H9 (cell line): ENCODE measurements around the gene EEF2K. TPM values are rescaled to one million over a fixed set of nuclear protein-coding genes. Genes with fewer than 3 reads are reported as not detected.

Experiments
- DNase-seq: peaks from one replicate; pipeline ENCODE4 v3.0.0-alpha.2; 2017
- H2AFZ ChIP-seq: one replicate; pipeline ENCODE4 v1.6.1; 2013; ENCODE audit warnings: mild to moderate bottlenecking, low read length, control low read depth, moderate library complexity
- H2AK5ac ChIP-seq: 2 replicates; pipeline ENCODE4 v1.6.1; 2013; ENCODE audit warnings: low read length, control low read depth, mixed read lengths; ENCODE audit not compliant: insufficient read length
- H2BK120ac ChIP-seq: one replicate; pipeline ENCODE4 v1.6.1; 2013; ENCODE audit warnings: low read depth, mild to moderate bottlenecking, low read length, control low read depth, inconsistent platforms; ENCODE audit not compliant: poor library complexity, severe bottlenecking
- H2BK12ac ChIP-seq: 2 replicates; pipeline ENCODE4 v1.6.1; 2013; ENCODE audit warnings: low read length, control low read depth, mixed read lengths, low read depth; ENCODE audit not compliant: insufficient read length
- H2BK15ac ChIP-seq: 2 replicates; pipeline ENCODE4 v1.6.1; 2013; ENCODE audit warnings: low read depth, low read length, control low read depth
- H2BK20ac ChIP-seq: one replicate; pipeline ENCODE4 v1.6.1; 2013; ENCODE audit warnings: low read depth, mild to moderate bottlenecking, low read length, control low read depth, inconsistent platforms; ENCODE audit not compliant: poor library complexity, severe bottlenecking
- H2BK5ac ChIP-seq: 2 replicates; pipeline ENCODE4 v1.6.1; 2013; ENCODE audit warnings: low read length, control low read depth, mixed read lengths; ENCODE audit not compliant: insufficient read length
- H3K14ac ChIP-seq: 2 replicates; pipeline ENCODE4 v1.6.1; 2013; ENCODE audit warnings: low read length, control low read depth; ENCODE audit not compliant: insufficient read depth
- H3K18ac ChIP-seq: 2 replicates; pipeline ENCODE4 v1.6.1; 2013; ENCODE audit warnings: low read depth, mild to moderate bottlenecking, mixed read lengths, low read length, control low read depth; ENCODE audit not compliant: insufficient read length
- H3K23ac ChIP-seq: 2 replicates; pipeline ENCODE4 v1.6.1; 2013; ENCODE audit warnings: low read length, control low read depth, mixed read lengths, low read depth; ENCODE audit not compliant: insufficient read length
- H3K23me2 ChIP-seq: 2 replicates; pipeline ENCODE4 v1.6.1; 2013; ENCODE audit warnings: low read depth, mild to moderate bottlenecking, mixed read lengths, low read length, control low read depth; ENCODE audit not compliant: insufficient read length, poor library complexity, severe bottlenecking
- H3K27ac ChIP-seq: 2 replicates; pipeline ENCODE4 v1.5.1; 2013; ENCODE audit warnings: low read length, control low read depth, mixed read lengths, low read depth; ENCODE audit not compliant: insufficient read length
- H3K27me3 ChIP-seq: 2 replicates; pipeline ENCODE4 v1.6.1; 2013; ENCODE audit warnings: low read length, control low read depth, inconsistent platforms; ENCODE audit not compliant: insufficient read depth
- H3K4ac ChIP-seq: 2 replicates; pipeline ENCODE4 v1.6.1; 2013; ENCODE audit warnings: low read depth, mild to moderate bottlenecking, control low read depth, inconsistent platforms, low read length, moderate library complexity
- H3K4me1 ChIP-seq: 2 replicates; pipeline ENCODE4 v1.6.1; 2013; ENCODE audit warnings: low read length, control low read depth, inconsistent platforms; ENCODE audit not compliant: insufficient read depth
- H3K4me2 ChIP-seq: 2 replicates; pipeline ENCODE4 v1.6.1; 2013; ENCODE audit warnings: low read length, control low read depth, mixed read lengths; ENCODE audit not compliant: insufficient read length, insufficient read depth
- H3K56ac ChIP-seq: 2 replicates; pipeline ENCODE4 v1.6.1; 2013; ENCODE audit warnings: low read depth, mild to moderate bottlenecking, mixed read lengths, low read length, control low read depth; ENCODE audit not compliant: insufficient read length
- H3K79me1 ChIP-seq: 2 replicates; pipeline ENCODE4 v1.6.1; 2013; ENCODE audit warnings: low read depth, mild to moderate bottlenecking, moderate library complexity, low read length, control low read depth, inconsistent platforms; ENCODE audit not compliant: insufficient read depth, poor library complexity, severe bottlenecking
- H3K79me2 ChIP-seq: 2 replicates; pipeline ENCODE4 v1.6.1; 2013; ENCODE audit warnings: low read length, control low read depth, inconsistent platforms; ENCODE audit not compliant: insufficient read depth
- H3K9ac ChIP-seq: 2 replicates; pipeline ENCODE4 v1.6.1; 2013; ENCODE audit warnings: low read length, control low read depth, mixed read lengths; ENCODE audit not compliant: insufficient read length; ENCODE audit errors: extremely low read depth
- H3K9me3 ChIP-seq: one replicate; pipeline ENCODE4 v1.6.1; 2013; ENCODE audit warnings: low read depth, low read length, inconsistent platforms; ENCODE audit not compliant: control insufficient read depth
- H3T11ph ChIP-seq: one replicate; pipeline ENCODE4 v1.6.1; 2013; ENCODE audit warnings: mild to moderate bottlenecking, low read length, control low read depth, inconsistent platforms
- H4K20me1 ChIP-seq: one replicate; pipeline ENCODE4 v1.6.1; 2013; ENCODE audit not compliant: control insufficient read depth, insufficient read length, insufficient read depth
- H4K5ac ChIP-seq: 2 replicates; pipeline ENCODE4 v1.6.1; 2013; ENCODE audit warnings: low read depth, mild to moderate bottlenecking, mixed read lengths, low read length, control low read depth; ENCODE audit not compliant: insufficient read length
- H4K8ac ChIP-seq: replicated peaks from 2 replicates; pipeline ENCODE4 v1.6.1; 2013; ENCODE audit warnings: low read length, control low read depth, mixed read lengths, low read depth; ENCODE audit not compliant: insufficient read length
- H4K91ac ChIP-seq: 2 replicates; pipeline ENCODE4 v1.6.1; 2013; ENCODE audit warnings: low read depth, mild to moderate bottlenecking, moderate library complexity, mixed read lengths, low read length, control low read depth; ENCODE audit not compliant: insufficient read length
- H3K27ac Mint-ChIP-seq, 3 experiments: 2 replicates in 2 of 3; 3 replicates in 1 of 3; pipeline ENCODE4 v1.8.0; 2020 to 2021; ENCODE audit warnings: mixed read lengths in 3 of 3, mild to moderate bottlenecking in 1 of 3, moderate library complexity in 1 of 3
- H3K27me3 Mint-ChIP-seq: 2 replicates; pipeline ENCODE4 v1.8.0; 2021; ENCODE audit warnings: low read depth, mild to moderate bottlenecking, moderate library complexity, mixed read lengths
- H3K36me3 Mint-ChIP-seq, 3 experiments: 2 replicates in 2 of 3; 3 replicates in 1 of 3; pipeline ENCODE4 v1.8.0; 2020 to 2021; ENCODE audit warnings: low read depth in 3 of 3, mixed read lengths in 3 of 3; ENCODE audit not compliant: insufficient read depth in 1 of 3
- H3K4me1 Mint-ChIP-seq, 2 experiments: 2 replicates each; pipeline ENCODE4 v1.8.0; 2020; ENCODE audit warnings: mixed read lengths in 2 of 2
- H3K4me3 Mint-ChIP-seq, 2 experiments: 2 replicates in 1 of 2; 3 replicates in 1 of 2; pipeline ENCODE4 v1.8.0; 2020 to 2021; ENCODE audit warnings: mild to moderate bottlenecking in 2 of 2, mixed read lengths in 2 of 2, moderate library complexity in 1 of 2
- H3K9me3 Mint-ChIP-seq, 2 experiments: 2 replicates in 1 of 2; 3 replicates in 1 of 2; pipeline ENCODE4 v1.8.0; 2020; ENCODE audit warnings: mild to moderate bottlenecking in 2 of 2, mixed read lengths in 2 of 2, moderate library complexity in 1 of 2
- CTCF ChIP-seq: fragments of 200-600 bp; sonication (generic); conservative IDR thresholded peaks from 3 replicates; pipeline ENCODE4 v1.8.0; 2021; ENCODE audit warnings: antibody characterized with exemption, mild to moderate bottlenecking
- WGBS: extraction: QIAGEN DNeasy Blood & Tissue Kit; methylation state at CpG from one replicate; pipeline ENCODE4 v1.1.7; 2013; ENCODE audit warnings: missing lambda C conversion rate, low lambda C conversion rate, mixed read lengths; ENCODE audit not compliant: insufficient read length; ENCODE audit errors: extremely low coverage; 5-methylcytosine and 5-hydroxymethylcytosine counted together
- total RNA-seq: library from RNA; stranded (reverse); gene quantifications from 2 replicates; pipeline ENCODE4 v1.2.1, GENCODE V29; 2021

Gene EEF2K
- total RNA-seq, 1 experiment from 2014 or later = 20.7 TPM

GRCh38 chr16:22323959-22324786 lies 118.1 kb downstream of the EEF2K start:
- no peak overlapping the region for H2BK20ac ChIP-seq
- no peak overlapping the region for H4K91ac ChIP-seq
- peaks cover 2% of the 10 kb centered on the region for H3K79me1 ChIP-seq
- H3K9ac ChIP-seq = no peak overlapping the region
- Mint-ChIP-seq H3K27ac (no peak overlapping the region; a peak in 1 of 7 replicates), H3K4me1 (no peaks in the 10 kb centered on the region; a peak in 1 of 4 replicates), H3K27me3 (no peaks in the 10 kb centered on the region), H3K4me3 (peak overlapping the region in 1 of 2 experiments; percentile 44; a peak in 1 of 5 replicates), H3K36me3 (peaks cover 33 to 87% (median 68%) of the 10 kb centered on the region in 3 experiments), H3K9me3 (no peaks in the 10 kb centered on the region)
- no peak overlapping the region for H3T11ph ChIP-seq
- no peaks in the 10 kb centered on the region for H3K79me2 ChIP-seq
- no peak overlapping the region for H4K5ac ChIP-seq
- H2AFZ ChIP-seq = no peak overlapping the region
- H3K4me2 ChIP-seq = no peak overlapping the region
- no peaks in the 10 kb centered on the region for H3K4me1 ChIP-seq
- H2BK5ac ChIP-seq = no peak overlapping the region
- no peaks in the 10 kb centered on the region for H3K23me2 ChIP-seq
- H2BK12ac ChIP-seq = no peak overlapping the region
- H3K9me3 ChIP-seq = no peaks in the 10 kb centered on the region
- no peaks in the 10 kb centered on the region for H4K20me1 ChIP-seq
- no peak overlapping the region for H3K4ac ChIP-seq
- TF ChIP-seq CTCF = no peak
- H3K18ac ChIP-seq = no peak overlapping the region
- H3K14ac ChIP-seq = no peak overlapping the region
- H2AK5ac ChIP-seq = no peak overlapping the region
- no peak overlapping the region for H3K23ac ChIP-seq
- no peak overlapping the region for H2BK120ac ChIP-seq
- H3K56ac ChIP-seq = no peak overlapping the region
- DNase-seq = no peak
- WGBS = no CpG with 5 or more reads among the region's 24 CpGs
- no peak overlapping the region for H2BK15ac ChIP-seq
- no peak overlapping the region for H4K8ac ChIP-seq
- H3K27me3 ChIP-seq = no peaks in the 10 kb centered on the region
- H3K27ac ChIP-seq = no peak overlapping the region
